Astrocyte of the cerebellum (primary cell): ENCODE results near the gene PARD6G.

ENCODE experiments used
- DNase-seq: peaks from one replicate; pipeline ENCODE4 v3.0.0-alpha.2; 2011; ENCODE audit warnings: low read depth
- H3K4me3 ChIP-seq: 2 replicates; pipeline ENCODE4 v1.5.1; 2011; ENCODE audit warnings: mild to moderate bottlenecking, low read depth, low read length, moderate library complexity
- CTCF ChIP-seq: IDR thresholded peaks from 2 replicates; pipeline ENCODE4 v1.5.1; 2012; ENCODE audit warnings: low read length, low read depth, moderate library complexity, mild to moderate bottlenecking; ENCODE audit errors: missing control alignments
- in situ Hi-C: cut with HindIII; loops from 2 replicates; pipeline ENCODE4 v1.10.0; 2017; ENCODE audit warnings: low sequenced_read_pairs

PARD6G gene

GRCh38 chr18:80159713-80160636, 87.3 kb downstream of the PARD6G start:
- in situ Hi-C loops: loop anchor here (5.0 kb wide), 1 partner anchor 77 kb away; no protein-coding TSS in a partner anchor
- no peak overlapping the region for H3K4me3 ChIP-seq
- no peak for DNase-seq
- peak; percentile 45 for TF ChIP-seq CTCF

- DNase-seq: no peak
- in situ Hi-C loops: loop anchor here (5.0 kb wide), 1 partner anchor 79 kb away; no protein-coding TSS in a partner anchor
- no peak for TF ChIP-seq CTCF
Observed at GRCh38 chr18:80158365-80158764, 88.9 kb downstream of the PARD6G start.

DNA sequence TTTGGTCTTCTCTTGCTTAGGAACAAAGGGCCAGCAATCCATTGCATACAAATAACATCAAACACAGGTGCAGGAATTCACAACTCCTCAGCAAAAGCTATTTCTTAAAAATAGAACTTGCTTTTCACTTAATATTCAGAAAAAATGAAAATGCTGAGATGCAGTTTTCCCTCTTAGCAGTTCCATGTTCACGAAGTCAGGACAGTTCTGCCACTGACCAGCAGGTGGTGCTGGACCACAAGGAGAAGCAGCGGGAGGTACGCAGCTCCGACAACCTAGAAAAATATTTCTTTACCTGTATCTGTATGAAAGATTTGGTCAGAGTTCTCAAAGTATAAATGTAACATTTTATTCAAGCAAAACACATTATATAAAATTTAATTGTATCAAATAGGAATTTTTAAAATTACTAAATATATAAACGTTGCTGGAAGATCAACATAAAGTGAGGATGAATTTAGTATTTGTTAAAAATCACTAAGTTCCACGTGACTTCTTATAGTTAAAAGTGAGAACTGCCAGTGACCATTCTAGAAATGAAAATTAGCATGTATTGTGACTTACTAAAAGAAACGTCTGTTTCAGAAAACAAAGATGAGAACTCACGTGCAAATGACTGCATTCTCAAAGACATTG, 89.5 kb downstream of the PARD6G start:
- DNase-seq: peak; percentile 76
- TF ChIP-seq CTCF: peak; percentile 99
- H3K4me3 ChIP-seq: no peak overlapping the region
- in situ Hi-C loops: loop anchor here (5.0 kb wide), 1 partner anchor 79 kb away; no protein-coding TSS in a partner anchor

More at GRCh38 chr18:80158365-80158764, 88.9 kb downstream of the PARD6G start:
- H3K4me3 ChIP-seq: no peak overlapping the region

DNA sequence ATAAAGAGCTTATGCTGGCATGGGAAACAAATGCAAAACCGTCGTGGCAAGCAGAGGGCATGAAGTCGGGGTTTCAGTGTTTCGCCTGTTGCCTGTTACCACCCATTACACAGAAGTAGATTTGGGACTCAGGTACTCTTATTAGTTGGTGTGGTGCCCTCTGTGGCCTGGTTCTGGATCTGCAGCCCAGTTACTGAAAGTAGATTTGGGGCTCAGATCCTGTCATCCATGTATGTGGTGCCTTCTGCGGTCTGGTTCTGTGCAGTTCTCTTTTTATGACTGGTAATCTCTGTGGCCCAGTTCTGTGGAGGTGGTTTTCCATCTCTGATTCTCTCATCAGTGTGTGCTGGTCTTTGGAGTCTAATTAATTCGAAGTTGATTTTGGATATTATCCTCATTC, 93.0 kb downstream of the PARD6G start:
- peak; percentile 55 for TF ChIP-seq CTCF
- in situ Hi-C loops: no loop called here
- no peak overlapping the region for H3K4me3 ChIP-seq
- DNase-seq: no peak

GRCh38 chr18:80149667-80150066, 97.6 kb downstream of the PARD6G start:
- in situ Hi-C loops: no loop called here
- DNase-seq: no peak
- H3K4me3 ChIP-seq: no peak overlapping the region
- TF ChIP-seq CTCF: no peak

DNA sequence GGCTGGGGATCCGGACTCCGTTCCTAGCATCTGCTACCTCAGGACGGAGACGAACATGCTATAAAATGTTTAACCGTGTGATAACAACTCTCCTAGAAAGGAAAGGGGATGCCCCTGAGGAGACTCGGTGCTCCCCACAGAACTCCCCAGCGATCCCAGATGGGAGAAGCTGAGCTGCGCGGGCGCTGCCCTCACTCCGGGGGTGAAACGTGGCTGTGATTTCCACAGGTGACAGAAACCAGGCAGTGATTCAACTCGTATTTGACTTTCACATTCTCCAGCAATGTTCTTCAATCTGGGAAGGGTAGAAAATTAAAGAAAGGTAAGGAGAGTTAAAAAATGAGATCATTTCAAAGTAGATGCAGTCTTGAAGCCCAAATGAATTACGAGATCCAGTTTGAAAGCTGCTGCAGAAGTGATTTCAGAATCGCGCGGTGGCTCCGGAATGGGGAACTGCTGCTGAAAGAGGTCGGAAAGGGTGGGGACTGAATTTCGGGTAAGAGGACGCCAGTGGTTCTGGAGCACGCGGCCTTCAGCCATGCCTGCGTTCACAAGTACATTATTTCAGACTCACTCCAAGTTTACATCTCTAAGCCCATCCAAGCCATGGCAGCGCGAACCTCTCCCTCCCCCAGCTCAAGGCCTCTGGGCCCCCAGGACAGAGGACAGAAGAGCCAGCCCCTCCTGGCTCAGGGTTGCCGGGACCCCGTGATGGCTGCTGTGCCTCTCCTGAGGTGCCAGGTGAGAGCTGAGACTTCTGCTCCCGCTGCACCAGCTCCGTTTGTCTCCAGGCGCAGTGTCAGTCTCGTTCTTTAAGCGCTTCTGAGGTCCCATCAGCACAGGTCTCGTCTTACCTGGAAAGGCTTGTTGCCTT, 98.8 kb downstream of the PARD6G start:
- in situ Hi-C loops: no loop called here
- no peak for TF ChIP-seq CTCF
- peak overlapping the region; percentile 64 for H3K4me3 ChIP-seq
- DNase-seq: no peak
